Hippocampal formation (tissue), 2 donors: ENCODE data around the gene LRRC43.

Experiments
- DNase-seq, 2 donors: peaks; one replicate each; lab custom pipeline; 2025; lab: John Stamatoyannopoulos, UW

Gene LRRC43

GRCh38 chr12:122225683-122226365 lies 42.9 kb downstream of the LRRC43 start, which contains the start of gene DIABLO:
Gene DIABLO, minus strand, starts transcription at chr12:122226052. Its CDS starts 38 bp downstream, at chr12:122226014.
- peak; percentile 99 to 100 for DNase-seq

GRCh38 chr12:122226366-122227125 lies 43.6 kb downstream of the LRRC43 start:
- DNase-seq = no peak

- DNase-seq = no peak
Observed at GRCh38 chr12:122227341-122227740, 44.4 kb downstream of the LRRC43 start.

- no peak for DNase-seq
Observed at GRCh38 chr12:122228092-122228491, 45.2 kb downstream of the LRRC43 start.

GRCh38 chr12:122230798-122231197 lies 47.9 kb downstream of the LRRC43 start:
- DNase-seq = no peak

GRCh38 chr12:122232691-122233090 lies 49.8 kb downstream of the LRRC43 start:
- DNase-seq = no peak

GRCh38 chr12:122235741-122236140 lies 52.8 kb downstream of the LRRC43 start:
- no peak for DNase-seq

GRCh38 chr12:122238861-122239260 lies 55.9 kb downstream of the LRRC43 start:
- DNase-seq = no peak

GRCh38 chr12:122243965-122244364 lies 61.0 kb downstream of the LRRC43 start:
- no peak for DNase-seq

GRCh38 chr12:122244565-122245371 lies 61.8 kb downstream of the LRRC43 start:
- no peak for DNase-seq

GRCh38 chr12:122245553-122245952 lies 62.6 kb downstream of the LRRC43 start:
- no peak for DNase-seq

- no peak for DNase-seq
Observed at GRCh38 chr12:122250047-122250446, 67.1 kb downstream of the LRRC43 start.

- no peak for DNase-seq
Observed at GRCh38 chr12:122250536-122250935, 67.6 kb downstream of the LRRC43 start.
